HCT116 (cell line): ENCODE data around the gene NACC2.

Source experiments
- ATF3 ChIP-seq: IDR thresholded peaks from 2 replicates; pipeline ENCODE4 v1.6.1; 2012
- CEBPB ChIP-seq: IDR thresholded peaks from 2 replicates; pipeline ENCODE4 v1.6.1; 2012; ENCODE audit warnings: low read depth
- CTCF ChIP-seq, 3 experiments: fragments of 200-600 bp in 1 of 3; sonication (generic) in 1 of 3; IDR thresholded peaks in 2 of 3; conservative IDR thresholded peaks in 1 of 3; 2 replicates each; pipeline ENCODE4 v1.5.1; 2012 to 2017; ENCODE audit warnings: low read depth in 2 of 3, low read length in 2 of 3, antibody characterized with exemption in 1 of 3, borderline replicate concordance in 1 of 3, control low read depth in 1 of 3, mild to moderate bottlenecking in 1 of 3, mixed read lengths in 1 of 3, mixed run types in 1 of 3, moderate library complexity in 1 of 3; ENCODE audit not compliant: insufficient read depth in 1 of 3
- EZH2 ChIP-seq: fragments of 200-600 bp; sonication (generic); IDR thresholded peaks from 2 replicates; pipeline ENCODE4 v1.6.1; 2017; ENCODE audit warnings: antibody characterized with exemption, mixed run types
- MAX ChIP-seq: IDR thresholded peaks from 2 replicates; pipeline ENCODE4 v1.6.1; 2012
- REST ChIP-seq: IDR thresholded peaks from 2 replicates; pipeline ENCODE4 v1.6.1; 2012; ENCODE audit warnings: low read depth

GRCh38 chr9:136023410-136024225 is 71.5 kb downstream of the NACC2 start:
- no peak for TF ChIP-seq CEBPB
- no peak for TF ChIP-seq CTCF (IDR thresholded peaks at IDR 0.05 in 2 of 3, conservative IDR thresholded peaks at IDR 0.05 in 1 of 3; ENCODE audit: borderline replicate concordance in 1 of 3, insufficient read depth in 1 of 3, low read depth in 2 of 3, low read length in 2 of 3)
- TF ChIP-seq MAX: no peak
- TF ChIP-seq EZH2: no peak
- TF ChIP-seq ATF3: no peak
- TF ChIP-seq REST: no peak
